Neural cell (in vitro differentiated cells): Measurements from ENCODE around the gene WDFY1.

ENCODE experiments used
- CTCF ChIP-seq: fragments of 450-650 bp; IDR thresholded peaks from 2 replicates; pipeline ENCODE4 v1.5.1; 2014; ENCODE audit warnings: antibody characterized with exemption, mild to moderate bottlenecking, moderate library complexity; ENCODE audit not compliant: poor library complexity, severe bottlenecking
- EP300 ChIP-seq: fragments of 450-650 bp; conservative IDR thresholded peaks from 2 replicates; pipeline ENCODE4 v1.6.1; 2014; ENCODE audit warnings: antibody characterized with exemption, mild to moderate bottlenecking, moderate library complexity; ENCODE audit not compliant: poor library complexity, severe bottlenecking
- EZH2 ChIP-seq: fragments of 200-600, 300-800 bp; shearing (Covaris generic), sonication (generic); IDR thresholded peaks from 2 replicates; pipeline ENCODE4 v1.6.1; 2014; ENCODE audit warnings: antibody characterized with exemption, low read length, borderline replicate concordance, mild to moderate bottlenecking; ENCODE audit not compliant: insufficient read depth, poor library complexity, severe bottlenecking
- POLR2AphosphoS5 ChIP-seq: IDR thresholded peaks from 2 replicates; pipeline ENCODE4 v1.6.1; 2012
- RAD21 ChIP-seq: fragments of 450-650 bp; conservative IDR thresholded peaks from 2 replicates; pipeline ENCODE4 v1.6.1; 2014; ENCODE audit warnings: antibody characterized with exemption, mild to moderate bottlenecking, moderate library complexity
- REST ChIP-seq: IDR thresholded peaks from 2 replicates; pipeline ENCODE4 v1.6.1; 2012; ENCODE audit warnings: borderline replicate concordance
- TAF1 ChIP-seq: IDR thresholded peaks from 2 replicates; pipeline ENCODE4 v1.6.1; 2012; ENCODE audit warnings: low read depth

- TF ChIP-seq CTCF (no peak), RAD21 (no peak), EP300 (no peak), EZH2 (no peak), TAF1 (no peak), POLR2AphosphoS5 (no peak), REST (no peak)
Observed at GRCh38 chr2:223971731-223972130, 26.6 kb upstream of the WDFY1 start.
